DOHH2 (cell line): ENCODE results near the gene ATP5MC2.

Source experiments
- H3F3A ChIP-seq: fragments of 200-600 bp; sonication (generic), shearing (Covaris generic); 2 replicates; pipeline ENCODE4 v1.6.0; 2016; ENCODE audit warnings: antibody characterized with exemption, mild to moderate bottlenecking; ENCODE audit not compliant: control insufficient read depth, insufficient read depth
- H3K27ac ChIP-seq: fragments of 200-600 bp; sonication (generic); 2 replicates; pipeline ENCODE4 v1.5.1; 2014; ENCODE audit warnings: low read depth, mild to moderate bottlenecking, low read length, moderate library complexity
- H3K27me3 ChIP-seq: fragments of 200-600 bp; sonication (generic); 2 replicates; pipeline ENCODE4 v1.6.1; 2014; ENCODE audit warnings: mild to moderate bottlenecking, low read length, mixed read lengths; ENCODE audit not compliant: control insufficient read depth
- H3K36me3 ChIP-seq: fragments of 200-600 bp; sonication (generic); 2 replicates; pipeline ENCODE4 v1.6.1; 2014; ENCODE audit warnings: mild to moderate bottlenecking, low read length, moderate library complexity, mixed read lengths; ENCODE audit not compliant: control insufficient read depth
- H3K4me1 ChIP-seq: fragments of 200-600 bp; sonication (generic); 2 replicates; pipeline ENCODE4 v1.6.1; 2014; ENCODE audit warnings: mild to moderate bottlenecking, low read length, mixed read lengths; ENCODE audit not compliant: control insufficient read depth
- H3K4me2 ChIP-seq: fragments of 200-600 bp; sonication (generic); 2 replicates; pipeline ENCODE4 v1.6.0; 2014; ENCODE audit warnings: mild to moderate bottlenecking, low read length, moderate library complexity
- H3K4me3 ChIP-seq: fragments of 200-600 bp; sonication (generic); 2 replicates; pipeline ENCODE4 v1.5.1; 2014; ENCODE audit warnings: mild to moderate bottlenecking, low read length, mixed read lengths
- H3K79me2 ChIP-seq: fragments of 200-600 bp; sonication (generic); 2 replicates; pipeline ENCODE4 v1.6.1; 2014; ENCODE audit warnings: mild to moderate bottlenecking, low read length, mixed read lengths; ENCODE audit not compliant: control insufficient read depth
- H3K9me2 ChIP-seq: fragments of 200-600 bp; sonication (generic); replicated peaks from 2 replicates; pipeline ENCODE4 v1.6.1; 2014; ENCODE audit warnings: mild to moderate bottlenecking, low read length, mixed read lengths; ENCODE audit not compliant: control insufficient read depth
- H3K9me3 ChIP-seq: fragments of 200-600 bp; sonication (generic); 2 replicates; pipeline ENCODE4 v1.6.1; 2014; ENCODE audit warnings: antibody characterized with exemption, low read length, mixed read lengths; ENCODE audit not compliant: control insufficient read depth, insufficient read depth
- H4K20me1 ChIP-seq: fragments of 200-600 bp; sonication (generic); 2 replicates; pipeline ENCODE4 v1.6.0; 2014; ENCODE audit warnings: low read depth, mild to moderate bottlenecking, antibody characterized with exemption, low read length, moderate library complexity; ENCODE audit not compliant: control insufficient read depth, insufficient read depth
- CTCF ChIP-seq: fragments of 200-600 bp; sonication (generic); IDR thresholded peaks from one replicate; pipeline ENCODE4 v1.5.1; 2014; ENCODE audit warnings: antibody characterized with exemption, mild to moderate bottlenecking, low read depth, low read length; ENCODE audit not compliant: poor library complexity, severe bottlenecking
- EZH2phosphoT487 ChIP-seq: fragments of 200-600 bp; sonication (generic); IDR thresholded peaks from 2 replicates; pipeline ENCODE4 v1.6.1; 2017; ENCODE audit warnings: borderline replicate concordance, mild to moderate bottlenecking, antibody characterized with exemption, low read length, moderate library complexity, mixed read lengths

Gene ATP5MC2

GRCh38 chr12:53623548-53624385, 52.1 kb downstream of the ATP5MC2 start:
- Histone ChIP-seq H3F3A (peaks cover 10% of the 10 kb centered on the region), H3K27ac (no peak overlapping the region), H3K27me3 (no peaks in the 10 kb centered on the region), H4K20me1 (no peaks in the 10 kb centered on the region), H3K4me3 (peak overlapping the region; percentile 95), H3K9me2 (no peaks in the 10 kb centered on the region), H3K4me2 (peak overlapping the region; percentile 75), H3K36me3 (no peaks in the 10 kb centered on the region; the same call in 1 of the 2 replicates), H3K9me3 (no peaks in the 10 kb centered on the region), H3K79me2 (peaks cover 63% of the 10 kb centered on the region), H3K4me1 (peaks cover 51% of the 10 kb centered on the region)
- no peak for TF ChIP-seq CTCF
- no peak for TF ChIP-seq EZH2phosphoT487

GRCh38 chr12:53622724-53623123, 53.2 kb downstream of the ATP5MC2 start:
- H3K4me2 ChIP-seq, result 0 out of 2 replicates have a peak overlapping the region, but pooled peaks have one; percentile 75
- peaks cover 74% of the 10 kb centered on the region for H3K79me2 ChIP-seq
- H3K27ac ChIP-seq, result no peak overlapping the region

GRCh38 chr12:53618275-53618674, 57.6 kb downstream of the ATP5MC2 start:
- Histone ChIP-seq H3F3A (peaks cover 12% of the 10 kb centered on the region), H3K36me3 (no peaks in the 10 kb centered on the region), H3K79me2 (peaks cover 65% of the 10 kb centered on the region), H3K4me1 (peaks cover 38% of the 10 kb centered on the region), H4K20me1 (no peaks in the 10 kb centered on the region), H3K27me3 (no peaks in the 10 kb centered on the region), H3K9me2 (no peaks in the 10 kb centered on the region), H3K4me3 (peak overlapping the region; percentile 70), H3K4me2 (peak overlapping the region; percentile 89), H3K27ac (peak overlapping the region; percentile 60), H3K9me3 (no peaks in the 10 kb centered on the region)
- no peak for TF ChIP-seq EZH2phosphoT487
- TF ChIP-seq CTCF, result no peak

More at GRCh38 chr12:53622724-53623123, 53.2 kb downstream of the ATP5MC2 start:
- H4K20me1 ChIP-seq, result no peaks in the 10 kb centered on the region
- no peak overlapping the region for H3K4me3 ChIP-seq
- H3K36me3 ChIP-seq, result no peaks in the 10 kb centered on the region; the same call in 1 of the 2 replicates
- H3K9me3 ChIP-seq, result no peaks in the 10 kb centered on the region
- H3K9me2 ChIP-seq, result no peaks in the 10 kb centered on the region
- peaks cover 12% of the 10 kb centered on the region for H3F3A ChIP-seq
- TF ChIP-seq CTCF (no peak), EZH2phosphoT487 (no peak)
- H3K27me3 ChIP-seq, result no peaks in the 10 kb centered on the region
- peaks cover 62% of the 10 kb centered on the region for H3K4me1 ChIP-seq
